ENCODE measurements around the gene ZNF687.

Gene ZNF687

GRCh38 chr1:151286619-151287340, 4.7 kb downstream of the ZNF687 start:
- no peak for DNase-seq (ENCODE audit: extremely low spot score)
- ChIA-PET POLR2A (no interaction called here), CTCF (no interaction called here)
- TF ChIP-seq CTBP1 (IDR thresholded peaks at IDR 0.05; ENCODE audit: borderline replicate concordance) = no peak

GRCh38 chr1:151287341-151287699, 5.2 kb downstream of the ZNF687 start:
- POLR2A ChIA-PET = no interaction called here
- CTCF ChIA-PET = no interaction called here
- TF ChIP-seq FOXM1 (IDR thresholded peaks at IDR 0.05; ENCODE audit: borderline replicate concordance) = no peak
- no peak for TF ChIP-seq LEF1 (IDR thresholded peaks at IDR 0.05; ENCODE audit: borderline replicate concordance)
- no peak for TF ChIP-seq FOXA1 (IDR thresholded peaks at IDR 0.05)
- TF ChIP-seq BHLHE40 (IDR thresholded peaks at IDR 0.05; ENCODE audit: borderline replicate concordance) = no peak
- no peak for TF ChIP-seq ELF4 (IDR thresholded peaks at IDR 0.05)
- no peak for TF ChIP-seq SP1 (IDR thresholded peaks at IDR 0.05)
- no peak for TF ChIP-seq TARDBP (IDR thresholded peaks at IDR 0.05)
- TF ChIP-seq CTBP1 (IDR thresholded peaks at IDR 0.05; ENCODE audit: borderline replicate concordance) = no peak
- TF ChIP-seq PKNOX1 (IDR thresholded peaks at IDR 0.05) = no peak
- no peak for TF ChIP-seq ZNF384 (IDR thresholded peaks at IDR 0.05)
- no peak for TF ChIP-seq SUZ12 (IDR thresholded peaks at IDR 0.05)
- DNase-seq (ENCODE audit: extremely low spot score) = no peak

- POLR2A ChIA-PET = no interaction called here
- TF ChIP-seq ELF4 (IDR thresholded peaks at IDR 0.05) (no peak), ARNT (IDR thresholded peaks at IDR 0.05) (no peak), HDGF (IDR thresholded peaks at IDR 0.05; ENCODE audit: borderline replicate concordance) (no peak), SP1 (IDR thresholded peaks at IDR 0.05) (no peak)
- DNase-seq (ENCODE audit: extremely low spot score) = no peak
- CTCF ChIA-PET = no interaction called here
Measured at GRCh38 chr1:151287767-151288500, 5.8 kb downstream of the ZNF687 start.

- TF ChIP-seq FOXM1 (IDR thresholded peaks at IDR 0.05; ENCODE audit: borderline replicate concordance) = no peak
- no peak for TF ChIP-seq FOXK2 (IDR thresholded peaks at IDR 0.05)
- no peak for TF ChIP-seq ARNT (IDR thresholded peaks at IDR 0.05)
- TF ChIP-seq CTBP1 (IDR thresholded peaks at IDR 0.05; ENCODE audit: borderline replicate concordance) = no peak
- TF ChIP-seq SUZ12 (IDR thresholded peaks at IDR 0.05) = no peak
- TF ChIP-seq HDGF (IDR thresholded peaks at IDR 0.05; ENCODE audit: borderline replicate concordance) = no peak
- no peak for TF ChIP-seq BHLHE40 (IDR thresholded peaks at IDR 0.05; ENCODE audit: borderline replicate concordance)
- TF ChIP-seq FOXA1 (IDR thresholded peaks at IDR 0.05) = no peak
- TF ChIP-seq ZNF384 (IDR thresholded peaks at IDR 0.05) = no peak
- TF ChIP-seq NFRKB (IDR thresholded peaks at IDR 0.05) = no peak
- no peak for TF ChIP-seq SP1 (IDR thresholded peaks at IDR 0.05)
- no peak for TF ChIP-seq L3MBTL2 (conservative IDR thresholded peaks at IDR 0.05)
- TF ChIP-seq PKNOX1 (IDR thresholded peaks at IDR 0.05) = no peak
- TF ChIP-seq LEF1 (IDR thresholded peaks at IDR 0.05; ENCODE audit: borderline replicate concordance) = no peak
- TF ChIP-seq ELF4 (IDR thresholded peaks at IDR 0.05) = no peak
- TF ChIP-seq TARDBP (IDR thresholded peaks at IDR 0.05) = no peak
- DNase-seq (ENCODE audit: extremely low spot score) = no peak
- ChIA-PET POLR2A (no interaction called here), CTCF (no interaction called here)
Measured at GRCh38 chr1:151288502-151288901, 6.4 kb downstream of the ZNF687 start.

- POLR2A ChIA-PET = interaction anchor here (0.6 kb wide), 1 partner anchor 11 kb away, joined by 3 read pairs; no protein-coding TSS in a partner anchor
- CTCF ChIA-PET = interaction anchor here (0.9 kb wide), 1 partner anchor 12 kb away, joined by 3 read pairs; no protein-coding TSS in a partner anchor
- TF ChIP-seq CTBP1 (IDR thresholded peaks at IDR 0.05; ENCODE audit: borderline replicate concordance) (no peak), LEF1 (IDR thresholded peaks at IDR 0.05; ENCODE audit: borderline replicate concordance) (no peak), SP1 (IDR thresholded peaks at IDR 0.05) (no peak), FOXK2 (IDR thresholded peaks at IDR 0.05) (no peak), NFRKB (IDR thresholded peaks at IDR 0.05) (no peak), TARDBP (IDR thresholded peaks at IDR 0.05) (no peak), FOXA1 (IDR thresholded peaks at IDR 0.05) (no peak)
- DNase-seq (ENCODE audit: extremely low spot score) = no peak
Measured at GRCh38 chr1:151289080-151289935, 7.2 kb downstream of the ZNF687 start.

- TF ChIP-seq ZNF384 (IDR thresholded peaks at IDR 0.05) (no peak), PKNOX1 (IDR thresholded peaks at IDR 0.05) (no peak), FOXK2 (IDR thresholded peaks at IDR 0.05) (no peak), HDGF (IDR thresholded peaks at IDR 0.05; ENCODE audit: borderline replicate concordance) (no peak), ELF4 (IDR thresholded peaks at IDR 0.05) (no peak), L3MBTL2 (conservative IDR thresholded peaks at IDR 0.05) (no peak), BHLHE40 (IDR thresholded peaks at IDR 0.05; ENCODE audit: borderline replicate concordance) (no peak), LEF1 (IDR thresholded peaks at IDR 0.05; ENCODE audit: borderline replicate concordance) (no peak), SUZ12 (IDR thresholded peaks at IDR 0.05) (no peak), SP1 (IDR thresholded peaks at IDR 0.05) (no peak), FOXA1 (IDR thresholded peaks at IDR 0.05) (no peak), CTBP1 (IDR thresholded peaks at IDR 0.05; ENCODE audit: borderline replicate concordance) (no peak), ARNT (IDR thresholded peaks at IDR 0.05) (no peak), TARDBP (IDR thresholded peaks at IDR 0.05) (no peak), FOXM1 (IDR thresholded peaks at IDR 0.05; ENCODE audit: borderline replicate concordance) (no peak), NFRKB (IDR thresholded peaks at IDR 0.05) (no peak)
Measured at GRCh38 chr1:151289991-151290708, 8.1 kb downstream of the ZNF687 start.

More at GRCh38 chr1:151289991-151290708, 8.1 kb downstream of the ZNF687 start:
- ChIA-PET CTCF (interaction anchor here (0.9 kb wide), 1 partner anchor 11 kb away, joined by 3 read pairs; no protein-coding TSS in a partner anchor), POLR2A (interaction anchor here (0.6 kb wide), 1 partner anchor 11 kb away, joined by 3 read pairs; no protein-coding TSS in a partner anchor)
- no peak for DNase-seq (ENCODE audit: extremely low spot score)

All from HEK293T (cell line).